ENCODE data around the gene SESN3. TPM values are rescaled to one million over a fixed set of nuclear protein-coding genes. Genes with fewer than 3 reads are reported as not detected.

SESN3 gene
- total RNA-seq, 4 donors from 2014 or later: 57.9 to 106 (median 71.8) TPM

DNA sequence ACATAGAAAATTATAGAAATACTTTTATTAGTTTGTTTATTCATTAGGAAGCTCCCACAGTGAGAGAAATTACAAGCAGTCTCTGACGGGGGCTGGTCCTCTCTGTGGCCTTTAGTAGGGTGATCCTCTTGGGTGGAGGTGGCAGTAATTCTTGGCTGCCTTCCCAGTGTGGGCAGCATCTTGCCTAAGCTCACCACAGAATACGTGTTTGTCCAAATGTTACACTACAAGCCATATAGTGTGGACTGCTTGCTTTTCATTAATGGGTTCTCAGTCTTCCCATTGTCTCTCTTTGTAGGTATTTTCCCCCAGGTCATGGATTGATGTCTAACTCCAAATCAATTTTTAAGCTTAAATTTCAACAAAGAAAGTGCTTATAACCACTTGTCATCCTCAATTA lies 98.0 kb downstream of the SESN3 start:
- no peaks in the 10 kb centered on the region for H3K27me3 ChIP-seq
- TF ChIP-seq EP300 (IDR thresholded peaks at IDR 0.05) (no peak), POLR2A (IDR thresholded peaks at IDR 0.05) (no peak)
- TF ChIP-seq, protein P1, sequence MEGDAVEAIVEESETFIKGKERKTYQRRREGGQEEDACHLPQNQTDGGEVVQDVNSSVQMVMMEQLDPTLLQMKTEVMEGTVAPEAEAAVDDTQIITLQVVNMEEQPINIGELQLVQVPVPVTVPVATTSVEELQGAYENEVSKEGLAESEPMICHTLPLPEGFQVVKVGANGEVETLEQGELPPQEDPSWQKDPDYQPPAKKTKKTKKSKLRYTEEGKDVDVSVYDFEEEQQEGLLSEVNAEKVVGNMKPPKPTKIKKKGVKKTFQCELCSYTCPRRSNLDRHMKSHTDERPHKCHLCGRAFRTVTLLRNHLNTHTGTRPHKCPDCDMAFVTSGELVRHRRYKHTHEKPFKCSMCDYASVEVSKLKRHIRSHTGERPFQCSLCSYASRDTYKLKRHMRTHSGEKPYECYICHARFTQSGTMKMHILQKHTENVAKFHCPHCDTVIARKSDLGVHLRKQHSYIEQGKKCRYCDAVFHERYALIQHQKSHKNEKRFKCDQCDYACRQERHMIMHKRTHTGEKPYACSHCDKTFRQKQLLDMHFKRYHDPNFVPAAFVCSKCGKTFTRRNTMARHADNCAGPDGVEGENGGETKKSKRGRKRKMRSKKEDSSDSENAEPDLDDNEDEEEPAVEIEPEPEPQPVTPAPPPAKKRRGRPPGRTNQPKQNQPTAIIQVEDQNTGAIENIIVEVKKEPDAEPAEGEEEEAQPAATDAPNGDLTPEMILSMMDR (IDR thresholded peaks at IDR 0.05): no peak
- H3K4me3 ChIP-seq: no peak overlapping the region
- H3K4me1 ChIP-seq: peaks cover 0 to 33% (median 6%) of the 10 kb centered on the region in 4 donors
- DNase-seq (ENCODE audit: low spot score in 2 of 2): no peak
- H3K27ac ChIP-seq: peak overlapping the region in 2 of 4 donors; percentile 36 to 50
- no peaks in the 10 kb centered on the region for H3K9me3 ChIP-seq
- 33 to 47% methylated on average over 2 of the region's 2 CpGs for WGBS, 2 donors
- peaks cover 0 to 40% (median 0%) of the 10 kb centered on the region in 3 donors for H3K36me3 ChIP-seq

DNA sequence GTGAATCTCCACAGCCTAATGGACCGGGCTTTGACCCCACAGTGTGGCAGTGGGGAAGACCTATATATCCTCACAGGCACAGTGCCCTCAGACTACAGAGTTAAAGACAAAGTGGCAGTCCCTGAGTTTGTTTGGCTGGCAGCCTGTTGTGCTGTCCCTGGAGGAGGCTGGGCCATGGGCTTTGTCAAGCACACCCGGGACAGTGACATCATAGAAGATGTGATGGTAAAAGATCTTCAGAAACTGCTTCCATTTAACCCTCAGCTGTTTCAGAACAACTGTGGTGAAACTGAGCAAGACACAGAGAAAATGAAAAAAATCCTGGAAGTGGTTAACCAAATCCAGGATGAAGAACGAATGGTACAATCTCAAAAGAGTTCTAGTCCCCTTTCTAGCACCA lies 102.4 kb downstream of the SESN3 start:
- H3K27ac ChIP-seq: no peak overlapping the region
- H3K27me3 ChIP-seq: no peaks in the 10 kb centered on the region
- TF ChIP-seq, protein P1 (IDR thresholded peaks at IDR 0.05): no peak
- TF ChIP-seq POLR2A (IDR thresholded peaks at IDR 0.05) (no peak), EP300 (IDR thresholded peaks at IDR 0.05) (no peak)

DNA sequence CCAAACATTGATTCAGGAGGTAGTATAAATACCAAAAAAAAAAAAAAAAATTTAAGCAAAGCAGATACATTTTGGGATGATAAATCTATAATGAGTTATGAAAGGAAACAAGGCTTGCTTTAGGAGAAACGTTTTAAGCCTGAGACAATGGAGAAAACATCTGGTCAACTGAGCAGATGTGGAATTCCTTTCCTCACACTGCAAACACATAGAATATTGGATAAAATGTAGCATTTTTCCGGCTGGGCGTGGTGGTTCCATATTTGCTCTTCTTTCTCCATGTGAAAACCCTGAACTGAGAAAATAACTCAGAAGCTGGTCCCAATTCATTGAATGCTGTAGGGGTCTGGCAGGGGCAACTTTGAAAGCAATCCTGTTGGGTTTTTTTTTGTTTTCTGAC lies 107.4 kb downstream of the SESN3 start:
- H3K9me3 ChIP-seq: peaks cover 0 to 2% (median 0%) of the 10 kb centered on the region in 4 donors
- TF ChIP-seq, protein P1 (IDR thresholded peaks at IDR 0.05): no peak
- TF ChIP-seq POLR2A (IDR thresholded peaks at IDR 0.05): no peak
- no peak for TF ChIP-seq EP300 (IDR thresholded peaks at IDR 0.05)
- no peaks in the 10 kb centered on the region for H3K27me3 ChIP-seq
- no peak for DNase-seq (ENCODE audit: low spot score in 2 of 2)
- WGBS, 2 donors: 52 to 56% methylated on average over 3 of the region's 3 CpGs
- H3K4me3 ChIP-seq: no peak overlapping the region
- peaks cover 0 to 42% (median 0%) of the 10 kb centered on the region in 4 donors for H3K4me1 ChIP-seq
- no peak overlapping the region for H3K27ac ChIP-seq
- H3K36me3 ChIP-seq: peaks cover 0 to 12% (median 0%) of the 10 kb centered on the region in 3 donors

More for the DNA sequence above, 102.4 kb downstream of the SESN3 start:
- H3K9me3 ChIP-seq: no peaks in the 10 kb centered on the region
- H3K4me1 ChIP-seq: peaks cover 0 to 22% (median 3%) of the 10 kb centered on the region in 4 donors
- peaks cover 0 to 45% (median 0%) of the 10 kb centered on the region in 3 donors for H3K36me3 ChIP-seq
- H3K4me3 ChIP-seq: no peak overlapping the region
- WGBS, 2 donors: 71 to 80% methylated on average over 3 of the region's 3 CpGs
- no peak for DNase-seq (ENCODE audit: low spot score in 2 of 2)

DNA sequence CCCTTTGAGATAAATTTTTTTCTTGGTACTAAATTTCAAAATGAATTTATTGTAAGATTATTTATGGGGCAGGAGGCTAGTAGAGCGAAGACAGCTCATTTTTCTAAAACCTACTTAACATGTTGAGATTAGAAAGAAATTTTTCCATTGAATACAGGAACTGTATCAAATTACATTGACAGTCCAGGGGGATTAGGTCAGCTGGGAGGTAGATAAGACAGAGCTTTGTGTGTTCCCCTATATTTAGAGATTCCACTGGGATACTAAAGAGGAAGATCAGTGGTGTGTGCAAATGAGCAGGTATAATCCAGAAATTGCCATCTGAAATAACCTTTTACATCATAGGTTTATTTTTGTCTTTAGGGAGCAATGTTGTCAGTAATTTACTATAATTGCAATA lies 109.3 kb downstream of the SESN3 start:
- Histone ChIP-seq H3K4me3 (no peak overlapping the region), H3K36me3 (peaks cover 0 to 5% (median 0%) of the 10 kb centered on the region in 3 donors), H3K27me3 (no peaks in the 10 kb centered on the region), H3K4me1 (peaks cover 0 to 46% (median 0%) of the 10 kb centered on the region in 4 donors), H3K27ac (no peak overlapping the region), H3K9me3 (peaks cover 0 to 7% (median 0%) of the 10 kb centered on the region in 4 donors)
- WGBS, 2 donors: 82 to 93% methylated on average over 1 of the region's 1 CpG
- no peak for DNase-seq (ENCODE audit: low spot score in 2 of 2)
- TF ChIP-seq POLR2A (IDR thresholded peaks at IDR 0.05) (no peak), EP300 (IDR thresholded peaks at IDR 0.05) (no peak)
- TF ChIP-seq, protein P1 (IDR thresholded peaks at IDR 0.05): no peak

DNA sequence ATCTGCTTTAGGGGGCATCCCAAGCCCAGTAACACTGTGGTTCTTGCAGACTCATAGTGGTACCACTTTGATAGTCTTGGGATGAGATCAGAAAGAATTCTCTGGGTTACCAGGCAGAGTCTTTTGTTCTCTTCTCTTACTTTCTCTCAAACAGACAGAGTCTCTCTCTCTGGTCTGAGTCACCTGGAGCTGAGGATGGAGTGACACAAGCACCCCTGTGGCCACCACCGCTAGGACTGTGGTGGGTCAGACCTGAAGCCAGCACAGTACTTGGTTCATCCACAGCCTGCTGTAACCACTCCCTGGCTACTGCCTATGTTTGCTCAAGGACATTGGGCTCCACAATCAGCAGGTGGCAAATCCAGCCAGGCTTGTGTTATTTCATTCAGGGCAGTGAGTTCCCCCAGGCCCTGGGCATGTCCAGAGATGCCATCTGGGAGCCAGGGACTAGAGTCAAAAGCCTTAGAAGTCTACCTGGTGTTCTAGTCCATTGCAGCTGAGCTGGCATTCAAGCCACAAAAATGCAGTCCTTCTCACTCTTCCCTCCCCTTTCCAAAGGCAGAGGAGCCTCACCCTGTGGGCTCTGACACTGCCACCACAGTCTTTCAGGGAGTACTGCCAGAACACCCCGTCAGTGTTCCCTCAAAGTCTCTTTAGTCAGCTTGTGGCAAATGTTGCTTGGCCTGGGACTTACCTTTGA lies 111.5 kb downstream of the SESN3 start:
- Histone ChIP-seq H3K9me3 (peaks cover 0 to 7% (median 0%) of the 10 kb centered on the region in 4 donors), H3K4me1 (peaks cover 0 to 44% (median 0%) of the 10 kb centered on the region in 4 donors), H3K27me3 (no peaks in the 10 kb centered on the region), H3K4me3 (no peak overlapping the region), H3K27ac (no peak overlapping the region), H3K36me3 (peaks cover 0 to 4% (median 0%) of the 10 kb centered on the region in 3 donors)
- TF ChIP-seq POLR2A (IDR thresholded peaks at IDR 0.05) (no peak), EP300 (IDR thresholded peaks at IDR 0.05) (no peak)
- TF ChIP-seq, protein P1 (IDR thresholded peaks at IDR 0.05): no peak
- whole genome bisulfite sequencing, 2 donors: 89 to 100% methylated on average over 2 of the region's 2 CpGs
- no peak for DNase-seq (ENCODE audit: low spot score in 2 of 2)
